Measurements from ENCODE around the gene ABCC1. TPM values are rescaled to one million over a fixed set of nuclear protein-coding genes. Genes with fewer than 3 reads are reported as not detected.
"Not testable (repeated sequence)": the region's sequence is repeated elsewhere in the genome, so short reads cannot be mapped to it uniquely, and the experiment has no call there.

ABCC1 gene
- total RNA-seq, 1 donor from 2014 or later: 47.9 TPM

DNA sequence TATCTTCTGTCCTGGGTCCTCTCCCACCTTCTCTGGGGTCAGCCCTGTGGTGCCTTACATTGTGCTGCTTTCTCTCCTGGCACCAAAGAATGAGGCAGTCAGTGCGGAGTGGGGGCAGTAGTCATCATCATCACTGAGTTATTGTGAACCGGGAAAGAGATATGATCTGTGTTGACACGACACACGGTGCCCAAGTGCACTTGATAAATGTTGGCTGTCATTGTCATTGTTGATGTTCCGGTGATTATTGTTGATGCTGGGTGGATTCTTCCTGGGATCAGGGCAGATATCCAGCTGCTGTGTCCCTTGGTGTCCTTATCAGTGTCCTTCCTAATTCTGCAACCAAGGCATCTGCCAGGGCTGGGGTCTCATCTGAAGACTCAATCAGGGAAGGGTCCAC is 152.2 kb downstream of the ABCC1 start:
- Mint-ChIP-seq H3K9me3 (ENCODE audit: low read depth) (no peaks in the 10 kb centered on the region), H3K36me3 (ENCODE audit: low read depth) (peaks cover 28% of the 10 kb centered on the region), H3K27me3 (ENCODE audit: low read depth) (no peaks in the 10 kb centered on the region), H3K27ac (ENCODE audit: unreplicated experiment) (no peak overlapping the region), H3K4me3 (ENCODE audit: unreplicated experiment) (no peak overlapping the region), H3K4me1 (ENCODE audit: low read depth) (peaks cover 12% of the 10 kb centered on the region)
- no peak for DNase-seq (ENCODE audit: low spot score)
- TF ChIP-seq CTCF (IDR thresholded peaks at IDR 0.05): no peak

- Mint-ChIP-seq H3K36me3 (ENCODE audit: low read depth) (peaks cover 30% of the 10 kb centered on the region), H3K9me3 (ENCODE audit: low read depth) (no peaks in the 10 kb centered on the region), H3K4me3 (ENCODE audit: unreplicated experiment) (no peak overlapping the region), H3K27ac (ENCODE audit: unreplicated experiment) (no peak overlapping the region), H3K4me1 (ENCODE audit: low read depth) (no peaks in the 10 kb centered on the region), H3K27me3 (ENCODE audit: low read depth) (no peaks in the 10 kb centered on the region)
- DNase-seq (ENCODE audit: low spot score): no peak
- TF ChIP-seq CTCF (IDR thresholded peaks at IDR 0.05): no peak
These were observed 153.3 kb downstream of the ABCC1 start for GRCh38 chr16:16102738-16103137.

DNA sequence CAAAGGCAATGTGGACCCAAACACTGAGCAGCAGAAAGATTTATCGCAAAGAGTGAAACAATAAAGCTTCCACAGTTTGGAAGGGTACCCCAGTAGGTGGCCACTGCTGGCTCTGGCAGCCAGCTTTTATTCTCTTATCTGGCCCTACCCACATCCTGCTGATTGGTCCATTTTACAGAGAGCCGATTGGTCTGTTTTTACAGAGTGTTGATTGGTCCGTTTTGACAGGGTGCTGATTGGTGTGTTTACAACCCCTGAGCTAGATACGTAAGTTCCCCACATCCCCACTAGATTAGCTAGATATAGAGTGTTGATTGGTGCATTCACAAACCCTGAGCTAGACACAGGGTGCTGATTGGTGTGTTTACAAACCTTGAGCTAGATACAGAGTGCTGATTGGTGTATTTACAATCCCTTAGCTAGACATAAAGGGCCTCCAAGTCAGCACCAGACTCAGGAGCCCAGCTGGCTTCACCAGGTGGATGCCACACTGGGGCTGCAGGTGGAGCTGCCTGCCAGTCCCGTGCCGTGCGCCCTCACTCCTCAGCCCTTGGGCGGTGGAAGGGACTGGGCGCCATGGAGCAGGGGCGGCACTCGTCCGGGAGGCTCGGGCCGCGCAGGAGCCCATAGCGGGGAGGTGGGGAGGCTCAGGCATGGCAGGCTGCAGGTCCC is 154.9 kb downstream of the ABCC1 start:
- peaks cover 28% of the 10 kb centered on the region for H3K36me3 Mint-ChIP-seq (ENCODE audit: low read depth)
- not testable (repeated sequence) for DNase-seq (ENCODE audit: low spot score); H3K4me3 Mint-ChIP-seq (ENCODE audit: unreplicated experiment); H3K27me3 Mint-ChIP-seq (ENCODE audit: low read depth); H3K27ac Mint-ChIP-seq (ENCODE audit: unreplicated experiment); H3K4me1 Mint-ChIP-seq (ENCODE audit: low read depth); H3K9me3 Mint-ChIP-seq (ENCODE audit: low read depth)

DNA sequence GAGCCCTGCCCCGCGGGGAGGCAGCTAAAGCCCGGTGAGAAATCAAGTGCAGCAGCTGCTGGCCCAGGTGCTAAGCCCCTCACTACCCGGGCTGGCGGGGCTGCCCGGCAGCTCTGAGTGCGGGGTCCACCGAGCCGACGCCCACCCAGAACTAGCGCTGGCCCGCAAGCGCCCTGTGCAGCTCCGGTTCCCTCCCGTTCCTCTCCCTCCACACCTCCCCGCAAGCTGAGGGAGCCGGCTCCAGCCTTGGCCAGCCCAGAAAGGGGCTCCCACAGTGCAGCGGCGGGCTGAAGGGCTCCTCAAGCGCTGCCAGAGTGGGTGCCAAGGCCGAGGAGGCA is 155.4 kb downstream of the ABCC1 start:
- H3K27me3 Mint-ChIP-seq (ENCODE audit: low read depth); H3K27ac Mint-ChIP-seq (ENCODE audit: unreplicated experiment): not testable (repeated sequence)

DNA sequence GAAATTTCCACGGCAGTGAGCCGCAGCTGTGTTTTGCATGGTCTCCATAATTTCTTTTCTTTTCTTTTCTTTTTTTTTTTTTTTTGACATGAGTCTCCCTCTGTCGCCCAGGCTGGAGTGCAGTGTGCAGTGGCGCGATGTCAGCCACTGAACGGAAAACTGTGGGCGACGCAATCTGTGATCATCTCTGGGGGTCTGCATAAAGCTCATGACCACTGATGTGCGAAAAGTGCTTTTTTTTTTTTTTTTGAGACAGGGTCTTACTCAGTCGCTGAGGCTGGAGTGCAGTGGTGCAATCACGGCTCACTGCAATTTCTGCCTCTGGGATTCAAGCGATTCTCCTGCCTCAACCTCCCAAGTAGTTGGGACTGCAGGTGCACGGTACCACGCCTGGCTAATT is 156.2 kb downstream of the ABCC1 start:
- Mint-ChIP-seq H3K4me3 (ENCODE audit: unreplicated experiment) (no peak overlapping the region), H3K4me1 (ENCODE audit: low read depth) (no peaks in the 10 kb centered on the region), H3K27me3 (ENCODE audit: low read depth) (no peaks in the 10 kb centered on the region), H3K9me3 (ENCODE audit: low read depth) (no peaks in the 10 kb centered on the region), H3K27ac (ENCODE audit: unreplicated experiment) (no peak overlapping the region), H3K36me3 (ENCODE audit: low read depth) (peaks cover 32% of the 10 kb centered on the region)
- TF ChIP-seq CTCF (IDR thresholded peaks at IDR 0.05): no peak
- no peak for DNase-seq (ENCODE audit: low spot score)

More for the DNA sequence above, 155.4 kb downstream of the ABCC1 start:
- peaks cover 29% of the 10 kb centered on the region for H3K36me3 Mint-ChIP-seq (ENCODE audit: low read depth)
- H3K9me3 Mint-ChIP-seq (ENCODE audit: low read depth); DNase-seq (ENCODE audit: low spot score); H3K4me3 Mint-ChIP-seq (ENCODE audit: unreplicated experiment); H3K4me1 Mint-ChIP-seq (ENCODE audit: low read depth): not testable (repeated sequence)

DNA sequence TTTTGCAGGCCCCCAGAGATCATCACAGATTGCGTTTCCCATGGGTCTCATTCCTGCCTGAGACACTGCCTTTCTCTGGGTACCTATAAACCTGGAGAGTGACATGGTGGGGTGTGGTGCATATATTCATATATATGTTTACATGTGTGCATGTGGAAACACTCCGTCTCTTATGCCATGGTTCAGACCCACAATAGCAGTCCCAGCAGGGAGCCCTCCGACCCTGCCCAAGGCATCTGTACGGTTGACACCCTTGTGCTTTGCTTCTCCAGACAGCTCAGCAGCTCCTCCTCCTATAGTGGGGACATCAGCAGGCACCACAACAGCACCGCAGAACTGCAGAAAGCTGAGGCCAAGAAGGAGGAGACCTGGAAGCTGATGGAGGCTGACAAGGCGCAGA is 157.1 kb downstream of the ABCC1 start:
- H3K36me3 Mint-ChIP-seq (ENCODE audit: low read depth): peaks cover 35% of the 10 kb centered on the region
- H3K27me3 Mint-ChIP-seq (ENCODE audit: low read depth): no peaks in the 10 kb centered on the region
- H3K27ac Mint-ChIP-seq (ENCODE audit: unreplicated experiment): no peak overlapping the region
- no peak for DNase-seq (ENCODE audit: low spot score)
- H3K9me3 Mint-ChIP-seq (ENCODE audit: low read depth): no peaks in the 10 kb centered on the region
- no peak for TF ChIP-seq CTCF (IDR thresholded peaks at IDR 0.05)
- H3K4me1 Mint-ChIP-seq (ENCODE audit: low read depth): no peaks in the 10 kb centered on the region
- no peak overlapping the region for H3K4me3 Mint-ChIP-seq (ENCODE audit: unreplicated experiment)

Data from chondrocyte (in vitro differentiated cells).